ENCODE results near the gene ZNRF4.

Gene ZNRF4

GRCh38 chr19:5473646-5474045 lies 18.4 kb downstream of the ZNRF4 start:
- no peak for DNase-seq (ENCODE audit: low read depth)
- no peak overlapping the region for H3K4me3 ChIP-seq (ENCODE audit: low read depth, low read length)
- no peak for TF ChIP-seq CTCF (IDR thresholded peaks at IDR 0.05; ENCODE audit: low read depth, low read length)
- no peak for TF ChIP-seq POLR2A (IDR thresholded peaks at IDR 0.05; ENCODE audit: extremely low read depth, insufficient read length)
- no peak for TF ChIP-seq MYC (IDR thresholded peaks at IDR 0.05; ENCODE audit: low read depth, low read length)
- TF ChIP-seq MAX (IDR thresholded peaks at IDR 0.05; ENCODE audit: low read depth, low read length): no peak

- DNase-seq (ENCODE audit: low read depth): no peak
- no peak overlapping the region for H3K4me3 ChIP-seq (ENCODE audit: low read depth, low read length)
- no peak for TF ChIP-seq MYC (IDR thresholded peaks at IDR 0.05; ENCODE audit: low read depth, low read length)
- TF ChIP-seq POLR2A (IDR thresholded peaks at IDR 0.05; ENCODE audit: extremely low read depth, insufficient read length): no peak
- TF ChIP-seq MAX (IDR thresholded peaks at IDR 0.05; ENCODE audit: low read depth, low read length): no peak
Observed at GRCh38 chr19:5477451-5478215, 22.4 kb downstream of the ZNRF4 start.

GRCh38 chr19:5478241-5478924 lies 23.2 kb downstream of the ZNRF4 start:
- H3K4me3 ChIP-seq (ENCODE audit: low read depth, low read length): no peak overlapping the region
- TF ChIP-seq MYC (IDR thresholded peaks at IDR 0.05; ENCODE audit: low read depth, low read length) (no peak), MAX (IDR thresholded peaks at IDR 0.05; ENCODE audit: low read depth, low read length) (no peak), POLR2A (IDR thresholded peaks at IDR 0.05; ENCODE audit: extremely low read depth, insufficient read length) (no peak), CTCF (IDR thresholded peaks at IDR 0.05; ENCODE audit: low read depth, low read length) (no peak)

GRCh38 chr19:5478925-5479588 lies 23.8 kb downstream of the ZNRF4 start:
- no peak overlapping the region for H3K4me3 ChIP-seq (ENCODE audit: low read depth, low read length)
- TF ChIP-seq MYC (IDR thresholded peaks at IDR 0.05; ENCODE audit: low read depth, low read length): no peak
- TF ChIP-seq POLR2A (IDR thresholded peaks at IDR 0.05; ENCODE audit: extremely low read depth, insufficient read length): no peak
- TF ChIP-seq CTCF (IDR thresholded peaks at IDR 0.05; ENCODE audit: low read depth, low read length): no peak
- TF ChIP-seq MAX (IDR thresholded peaks at IDR 0.05; ENCODE audit: low read depth, low read length): no peak
- DNase-seq (ENCODE audit: low read depth): no peak

More at GRCh38 chr19:5478241-5478924, 23.2 kb downstream of the ZNRF4 start:
- no peak for DNase-seq (ENCODE audit: low read depth)

- H3K4me3 ChIP-seq (ENCODE audit: low read depth, low read length): no peak overlapping the region
- no peak for TF ChIP-seq CTCF (IDR thresholded peaks at IDR 0.05; ENCODE audit: low read depth, low read length)
- DNase-seq (ENCODE audit: low read depth): no peak
Observed at GRCh38 chr19:5479958-5480357, 24.7 kb downstream of the ZNRF4 start.

GRCh38 chr19:5480427-5480836 lies 25.2 kb downstream of the ZNRF4 start:
- TF ChIP-seq CTCF (IDR thresholded peaks at IDR 0.05; ENCODE audit: low read depth, low read length): peak; percentile 60
- TF ChIP-seq MAX (IDR thresholded peaks at IDR 0.05; ENCODE audit: low read depth, low read length): no peak
- H3K4me3 ChIP-seq (ENCODE audit: low read depth, low read length): no peak overlapping the region
- DNase-seq (ENCODE audit: low read depth): peak; percentile 48

Measured in NB4 (cell line).